GM21390 (cell line): Measurements from ENCODE around the gene FOXO6.

Experiments
- ATAC-seq: cut with Tn5 transposase; IDR thresholded peaks from one replicate; pipeline ENCODE4 v1.9.1; 2021; ENCODE audit not compliant: unreplicated experiment

The FOXO6 gene

DNA sequence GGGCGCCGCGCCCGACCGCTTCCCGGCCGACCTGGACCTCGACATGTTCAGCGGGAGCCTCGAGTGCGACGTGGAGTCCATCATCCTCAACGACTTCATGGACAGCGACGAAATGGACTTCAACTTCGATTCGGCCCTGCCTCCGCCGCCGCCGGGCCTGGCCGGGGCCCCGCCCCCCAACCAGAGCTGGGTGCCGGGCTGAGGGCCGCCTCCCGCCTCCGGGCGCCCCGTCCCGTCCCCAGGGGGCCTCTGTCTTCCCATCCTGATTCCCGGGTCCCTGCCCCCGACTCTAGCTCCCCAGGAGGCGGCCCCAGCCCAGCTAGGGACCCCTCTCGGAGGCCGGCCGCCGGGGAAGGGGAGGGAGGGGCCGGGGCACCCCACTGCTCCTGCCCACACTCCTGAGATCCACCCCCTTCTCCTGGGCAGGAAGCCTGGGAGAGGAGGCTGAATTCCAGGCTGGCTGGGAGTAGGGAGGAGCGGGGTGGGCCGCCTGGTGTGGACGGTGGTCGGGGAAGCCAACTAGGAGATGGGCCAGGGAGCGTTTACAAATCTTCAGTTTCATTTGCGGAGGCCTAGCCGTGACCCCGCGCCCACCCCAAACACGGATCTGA, 21.4 kb downstream of the FOXO6 start:
- no peak for ATAC-seq

DNA sequence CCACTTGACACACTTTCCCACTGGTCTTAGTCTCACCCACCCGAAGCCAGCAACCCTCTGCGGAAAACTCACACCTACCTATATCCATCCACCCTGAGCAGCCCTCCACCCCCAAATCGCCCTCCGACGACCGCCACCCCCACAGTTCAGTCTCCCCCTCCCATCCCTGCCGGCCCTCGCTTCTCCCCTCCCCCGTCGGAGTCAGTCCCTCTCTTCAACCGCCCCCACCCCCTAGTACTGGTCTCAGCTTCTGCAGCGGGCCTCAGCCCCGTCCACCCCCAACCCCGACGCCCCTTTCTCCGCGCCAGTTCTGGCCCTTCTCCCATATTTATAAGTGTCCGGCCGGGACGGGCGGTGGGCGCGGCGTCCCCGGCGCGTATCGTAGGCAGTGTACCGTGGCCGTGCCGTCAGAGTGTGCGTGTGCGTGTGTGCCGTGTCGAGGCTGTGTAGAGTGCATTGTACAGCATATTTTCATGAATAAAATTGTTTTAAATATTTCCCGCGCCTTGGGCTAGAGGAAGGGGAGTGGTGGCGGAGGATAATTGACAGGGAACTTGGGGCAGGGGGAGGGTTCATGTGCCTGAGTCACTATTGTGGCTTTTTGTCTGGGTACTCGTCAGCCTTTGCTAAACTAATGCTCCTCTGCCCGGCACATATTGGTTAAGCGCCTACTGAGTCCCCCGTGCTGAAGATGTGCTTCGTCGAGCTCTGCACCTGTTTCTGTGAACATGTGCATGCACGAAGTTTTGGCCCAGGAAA, 22.0 kb downstream of the FOXO6 start:
- ATAC-seq, result no peak

DNA sequence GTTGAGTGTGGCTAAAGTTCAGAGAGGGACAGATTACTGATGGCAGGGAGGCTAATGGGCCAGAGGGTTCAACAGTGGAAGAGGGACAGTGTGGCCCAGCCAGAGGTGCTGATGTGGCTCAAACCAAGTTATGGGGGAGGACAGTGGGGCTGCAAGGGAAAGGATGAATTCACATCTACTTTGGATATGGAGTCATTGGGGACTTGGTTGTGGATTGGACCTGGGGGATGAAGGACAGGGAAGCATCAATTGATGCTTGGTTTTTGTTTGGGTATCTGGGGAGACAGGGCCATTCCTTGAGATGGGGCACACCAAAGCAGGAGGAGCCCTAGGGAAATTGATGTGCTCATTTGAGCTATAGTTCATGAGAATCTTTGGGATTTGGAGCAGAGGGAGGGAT, 23.3 kb downstream of the FOXO6 start:
- ATAC-seq, result no peak

DNA sequence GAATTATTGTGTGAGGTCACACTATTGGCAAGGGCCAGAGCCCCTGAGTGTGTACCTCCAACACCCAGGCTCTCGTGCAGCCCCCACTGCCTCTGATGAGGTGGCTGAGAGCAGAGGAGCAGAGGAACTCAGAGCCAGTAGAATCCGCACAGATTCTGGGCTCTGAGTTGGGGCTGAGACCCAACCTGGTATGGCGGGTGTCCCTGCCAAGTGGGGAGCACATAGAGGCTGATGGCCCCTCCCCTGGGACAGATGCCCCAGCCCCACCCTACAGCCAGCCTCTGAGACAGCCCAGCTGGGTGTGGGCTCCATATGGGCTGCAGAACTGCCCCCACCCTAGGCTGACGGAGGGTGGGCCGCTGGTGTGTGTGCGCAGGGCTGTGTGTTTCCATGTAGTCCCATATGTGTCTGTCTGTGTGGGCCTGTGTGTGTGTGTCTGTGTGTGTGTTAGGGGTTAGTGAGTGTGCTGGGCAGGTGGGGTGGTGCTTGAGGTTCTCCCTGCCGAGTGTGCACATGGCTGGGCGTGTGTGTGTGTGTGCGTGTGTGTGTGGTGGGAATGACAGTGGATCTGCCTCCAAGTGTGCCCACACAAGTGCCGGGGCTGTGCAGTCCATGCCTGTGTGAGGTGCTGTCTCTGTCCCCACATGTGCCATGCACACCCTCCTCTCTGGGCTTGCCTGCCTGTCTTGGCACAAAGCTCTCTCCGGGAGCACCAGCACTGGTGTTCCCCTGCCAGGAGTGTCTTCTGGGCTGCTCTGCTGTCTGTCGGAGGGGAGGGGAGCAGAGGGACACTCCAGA, 24.4 kb downstream of the FOXO6 start:
- ATAC-seq, result no peak

DNA sequence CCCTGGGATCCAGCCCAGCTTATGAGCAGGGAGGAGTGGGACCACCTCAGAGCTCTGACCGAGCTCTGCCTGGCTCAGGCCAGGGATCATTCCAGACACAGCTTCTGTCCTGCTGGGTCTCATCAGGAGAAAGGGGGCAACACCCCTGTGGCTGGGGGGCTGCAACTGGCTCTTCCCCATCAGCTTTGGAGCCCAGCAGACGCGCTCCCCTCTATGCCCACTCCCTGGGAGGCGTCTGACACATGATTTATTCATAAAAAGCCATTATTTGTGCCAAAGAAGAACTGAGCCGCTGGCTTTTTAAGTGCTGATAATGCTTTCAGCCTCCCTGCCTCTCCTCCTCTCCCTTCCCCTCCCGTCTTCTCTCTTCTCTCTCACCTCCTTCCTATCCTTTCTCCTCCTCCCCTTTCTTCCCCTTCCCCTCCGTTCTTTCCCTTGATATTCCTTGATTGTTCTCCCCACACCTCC, 25.0 kb downstream of the FOXO6 start:
- ATAC-seq, result no peak

DNA sequence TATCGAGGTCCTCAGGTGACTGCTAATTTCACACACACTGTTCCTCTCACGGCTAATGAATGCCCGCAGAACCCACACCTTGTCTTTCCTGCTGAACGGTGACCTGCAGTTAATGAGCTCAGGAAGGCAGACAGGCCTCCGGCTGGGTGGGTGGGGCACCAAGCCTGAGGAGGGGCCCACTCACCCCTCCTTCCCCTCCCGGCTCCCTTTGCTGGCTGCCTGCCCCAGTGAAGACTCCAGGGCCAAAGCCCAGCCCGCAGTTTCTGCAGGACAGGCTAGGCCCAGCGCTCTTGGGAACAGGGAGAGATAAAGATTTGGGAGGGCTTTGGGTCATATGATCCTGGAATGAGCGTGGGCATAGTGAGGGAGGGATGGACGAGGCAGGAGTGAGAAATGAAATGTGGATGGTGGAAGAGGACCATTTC, 26.4 kb downstream of the FOXO6 start:
- no peak for ATAC-seq

DNA sequence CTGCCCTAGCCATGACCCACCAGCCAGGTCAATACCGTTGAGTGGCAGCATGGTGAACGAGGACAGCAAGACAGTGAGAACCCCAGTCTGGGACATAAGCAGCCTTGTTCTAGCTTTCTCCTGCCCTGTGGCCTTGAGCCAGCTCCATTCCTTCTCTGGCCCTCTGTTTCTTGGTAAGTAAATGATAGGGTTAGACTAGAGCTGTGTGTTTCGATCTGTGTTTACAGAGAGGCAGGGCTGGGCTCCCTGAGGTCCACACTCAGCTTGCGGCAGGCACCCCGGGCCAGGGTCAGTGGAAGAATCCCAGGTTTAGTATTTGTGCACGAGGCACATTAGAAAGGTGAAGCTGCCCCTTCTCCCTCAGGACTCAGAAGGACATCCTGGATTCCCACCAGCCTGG, 27.3 kb downstream of the FOXO6 start:
- ATAC-seq, result no peak

DNA sequence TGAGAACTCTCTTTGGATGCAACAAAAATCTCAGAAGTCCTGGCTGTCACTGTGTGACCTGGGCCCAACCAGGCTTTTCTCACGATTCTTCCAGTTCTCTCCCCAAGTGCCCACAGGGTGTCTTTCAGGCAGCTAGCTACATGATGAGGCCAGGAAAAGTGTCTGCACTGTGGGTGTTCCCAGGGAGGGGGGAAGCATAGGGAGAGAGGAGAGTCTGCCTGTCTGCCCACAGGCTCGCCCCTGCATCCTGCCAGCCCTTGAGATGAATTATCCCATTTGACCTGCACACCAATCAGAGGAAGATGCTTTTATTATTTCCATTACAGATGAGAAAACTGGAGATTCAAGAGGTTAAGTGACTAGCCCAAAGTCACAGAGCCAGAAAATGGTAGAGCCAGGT, 27.8 kb downstream of the FOXO6 start:
- no peak for ATAC-seq

DNA sequence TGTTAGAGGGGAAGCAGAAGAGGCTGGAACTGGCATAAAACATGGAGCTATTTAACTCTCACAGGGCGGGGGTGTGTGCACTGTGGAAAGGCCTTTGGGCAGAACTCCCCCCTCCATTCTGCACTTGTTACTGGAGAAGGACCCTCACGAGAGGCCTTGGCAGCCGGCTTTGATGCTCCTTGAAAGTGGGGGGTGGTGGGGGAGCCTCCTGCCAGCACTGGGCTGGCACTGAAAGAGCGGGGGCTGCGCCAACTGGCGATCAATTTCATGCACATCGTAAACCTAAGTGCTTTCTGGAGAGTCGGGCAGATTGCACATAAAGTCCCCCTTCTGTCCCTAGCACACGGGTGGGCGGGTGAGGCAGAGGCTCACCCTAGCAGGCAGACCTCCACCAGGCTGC, 28.9 kb downstream of the FOXO6 start:
- no peak for ATAC-seq

DNA sequence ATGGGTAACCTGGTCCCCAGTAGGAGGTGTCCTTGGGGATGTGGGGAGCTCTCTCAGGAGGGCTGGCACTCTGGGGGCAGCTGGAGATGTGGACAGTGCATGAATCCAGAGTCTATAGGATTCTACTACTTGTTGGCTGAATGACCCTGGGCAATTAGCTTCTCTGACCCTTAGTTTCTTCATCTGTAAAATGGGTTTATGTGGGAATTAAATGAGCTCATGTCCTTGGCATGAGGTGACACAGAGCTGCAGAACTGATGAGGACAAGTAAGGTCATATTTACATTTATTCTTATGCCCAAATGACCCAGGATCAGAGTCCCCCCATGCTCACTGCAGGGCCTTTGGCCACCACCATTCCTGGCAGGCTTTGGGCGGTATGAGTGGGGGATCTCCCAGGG, 29.3 kb downstream of the FOXO6 start:
- no peak for ATAC-seq

DNA sequence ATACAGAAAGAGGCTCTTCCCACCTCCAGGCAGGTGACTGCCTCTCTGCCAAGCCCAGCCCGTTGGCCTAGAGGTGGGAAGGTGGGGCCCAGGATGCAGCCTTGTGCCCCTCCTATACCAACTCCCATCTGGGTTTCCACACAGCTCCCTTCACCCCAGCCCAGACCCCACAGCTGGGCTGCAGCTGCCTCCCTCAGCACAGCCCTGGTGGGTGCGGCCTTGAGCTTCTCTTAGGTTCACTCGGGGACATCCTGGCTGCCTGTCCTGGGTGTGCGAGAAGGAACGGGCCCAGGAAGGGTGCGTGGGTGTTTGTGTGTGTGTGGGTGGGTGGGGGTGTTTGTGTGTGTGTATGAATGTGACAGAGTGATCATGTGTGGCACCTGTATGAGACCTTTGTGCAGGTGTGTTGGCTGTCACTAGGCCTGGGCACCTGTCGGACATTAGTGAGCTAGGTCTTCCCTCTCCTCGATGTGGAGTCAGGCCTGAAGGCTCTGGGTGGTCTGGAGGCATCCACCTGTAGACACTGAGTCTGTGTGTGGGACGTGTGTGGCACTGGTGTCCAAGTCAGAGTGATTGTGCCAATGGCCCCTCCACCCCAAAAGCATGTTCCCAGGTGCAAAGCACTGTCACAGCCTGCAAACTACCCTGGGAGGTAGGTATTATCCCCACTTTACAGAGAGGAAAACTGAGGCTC, 30.7 kb downstream of the FOXO6 start:
- no peak for ATAC-seq

DNA sequence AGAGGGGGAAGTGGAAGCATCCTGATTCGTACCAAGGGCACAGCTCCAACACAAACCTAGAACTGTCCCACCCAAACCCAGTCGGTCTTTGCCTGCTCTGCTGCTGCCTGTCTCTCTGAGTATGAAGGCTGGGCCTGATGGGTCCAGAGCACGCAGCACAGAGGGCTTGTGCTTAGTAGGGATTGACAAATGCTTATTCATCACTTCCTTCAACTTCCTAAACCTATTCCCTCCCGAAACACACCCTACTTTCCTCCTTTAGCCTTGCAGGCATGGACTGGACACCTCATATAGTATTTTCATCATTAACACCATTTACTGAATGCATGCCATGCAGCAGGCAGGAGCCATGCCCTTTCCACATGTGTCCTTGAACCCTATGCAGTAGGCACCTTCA, 31.3 kb downstream of the FOXO6 start:
- ATAC-seq, result no peak

DNA sequence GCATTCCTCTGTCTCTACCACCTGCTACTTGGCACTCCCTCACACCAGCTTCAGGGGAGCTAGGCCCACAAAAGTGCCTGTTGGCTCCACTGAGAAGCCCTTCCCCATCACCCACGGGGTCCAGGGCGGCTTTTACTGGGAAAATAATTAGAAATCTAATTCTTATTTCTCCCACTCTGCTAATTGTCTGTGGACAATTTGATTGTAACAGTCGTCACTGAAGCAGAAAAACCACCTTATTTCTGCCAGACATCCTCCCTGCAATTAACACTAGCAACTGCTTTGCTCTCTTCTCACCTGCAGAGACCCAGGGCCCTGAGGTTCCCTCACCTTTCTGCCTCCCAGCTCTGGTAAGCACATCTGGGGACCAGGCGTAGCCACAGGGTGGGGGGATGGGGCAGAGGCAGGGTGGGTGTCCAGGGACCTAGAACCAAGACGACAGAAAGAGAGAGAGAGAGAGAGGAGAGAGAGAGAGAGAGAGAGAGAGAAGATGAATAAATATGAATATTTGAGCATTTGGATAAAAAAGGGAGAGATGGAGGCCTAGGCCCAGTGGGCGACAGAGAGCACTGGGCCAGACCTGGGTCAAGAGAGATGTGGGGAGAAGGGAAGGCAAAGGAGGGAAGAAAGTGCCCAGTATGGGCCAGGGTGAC, 32.6 kb downstream of the FOXO6 start:
- ATAC-seq, result no peak

DNA sequence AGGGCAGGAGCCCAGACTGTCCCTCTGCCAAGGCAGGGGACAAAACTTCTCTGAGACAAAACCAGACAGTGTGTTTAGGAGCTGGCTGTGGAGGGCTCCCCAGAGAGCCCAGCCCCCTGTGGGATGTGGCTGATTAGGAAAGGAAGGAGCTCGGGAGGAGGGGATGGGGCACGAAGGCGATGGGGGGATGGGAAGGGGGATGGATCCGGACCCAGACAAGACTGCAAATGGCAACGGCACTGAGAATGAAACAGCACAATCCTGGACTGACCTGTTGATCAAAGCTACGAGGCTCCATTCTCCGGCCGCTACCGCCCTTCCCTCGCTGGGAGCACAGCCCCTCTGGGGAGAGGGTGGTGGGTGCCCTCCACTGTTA, 33.1 kb downstream of the FOXO6 start:
- no peak for ATAC-seq

DNA sequence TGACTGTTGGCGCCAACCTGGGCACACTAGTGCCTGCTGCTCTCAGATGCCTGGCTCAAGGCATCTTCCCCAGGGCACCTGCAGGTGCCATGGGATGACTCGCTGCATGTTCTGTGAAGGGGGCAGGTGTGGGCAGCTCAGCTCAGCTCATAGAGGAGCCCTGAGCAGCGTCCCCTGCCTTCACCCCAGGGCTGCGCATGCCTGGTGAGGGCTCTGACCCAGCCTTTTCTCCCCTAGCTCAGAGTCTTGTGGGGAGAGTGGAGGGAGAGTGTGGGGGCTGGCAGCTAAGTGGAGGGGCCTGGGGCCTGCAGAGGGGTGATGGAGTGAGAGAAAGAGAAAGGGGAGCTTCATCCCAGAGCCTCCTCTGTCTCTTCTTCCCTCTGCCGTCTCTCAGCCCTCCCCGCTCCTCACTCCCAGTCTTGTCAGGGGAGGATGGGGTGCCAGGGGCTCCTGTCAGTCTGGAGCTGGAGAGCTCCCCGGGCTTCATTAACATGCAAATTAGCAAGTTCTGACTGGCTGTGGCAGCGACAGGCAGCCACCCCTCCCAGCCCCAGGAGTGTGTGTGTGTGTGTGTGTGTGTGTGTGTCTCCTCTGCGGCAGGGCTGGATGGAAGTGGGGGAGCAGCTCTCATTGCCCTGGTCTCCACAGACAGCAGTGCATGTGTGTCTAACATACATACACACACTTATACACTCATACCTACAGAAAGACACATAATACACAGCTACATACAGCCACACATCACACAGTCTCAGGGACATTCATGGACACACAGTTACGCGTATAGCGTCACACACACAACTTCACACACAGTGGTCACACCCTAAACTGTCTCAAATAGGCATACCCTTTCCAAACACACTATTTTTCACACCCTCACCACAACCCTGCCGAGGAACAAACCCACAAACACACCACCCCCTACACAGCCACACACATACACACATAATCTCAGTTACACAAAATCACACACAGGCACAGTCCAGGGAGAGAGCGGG, 34.0 kb downstream of the FOXO6 start:
- ATAC-seq, result no peak

DNA sequence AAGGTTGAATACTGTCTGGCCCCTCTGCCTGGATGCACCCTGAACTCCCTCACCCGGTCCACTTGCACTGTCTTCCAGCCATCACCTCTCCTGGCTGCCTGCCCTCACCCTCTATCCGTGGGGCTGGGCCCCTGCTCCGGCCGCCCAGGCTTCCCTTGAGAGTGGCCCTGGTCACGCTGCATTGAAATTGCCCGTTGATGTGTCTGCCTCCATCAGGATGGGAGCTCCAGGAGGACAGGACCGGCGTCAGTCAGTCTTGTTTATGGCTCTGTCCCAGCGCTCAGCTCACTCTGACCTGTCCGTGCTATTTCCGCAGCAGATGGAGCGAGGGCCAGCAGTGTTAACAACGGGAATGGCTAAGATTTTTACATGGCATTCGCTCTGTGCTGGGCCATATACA, 34.9 kb downstream of the FOXO6 start:
- no peak for ATAC-seq

DNA sequence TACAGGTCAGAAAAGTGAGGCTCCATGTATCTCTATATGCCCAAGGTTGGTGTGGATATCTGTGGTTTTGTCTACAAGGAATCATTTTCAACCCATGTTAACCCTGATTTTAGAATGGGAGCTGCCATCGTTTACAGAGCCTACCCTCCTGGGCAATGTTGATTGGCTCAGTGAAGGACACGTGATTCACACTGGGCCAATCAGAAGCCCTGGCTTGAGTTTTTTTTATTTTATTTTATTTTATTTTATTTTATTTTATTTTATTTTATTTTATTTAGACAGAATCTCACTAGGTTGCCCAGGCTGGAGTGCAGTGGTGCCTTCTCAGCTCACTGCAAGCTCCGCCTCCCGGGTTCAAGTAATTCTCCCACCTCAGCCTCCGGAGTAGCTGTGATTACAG, 35.8 kb downstream of the FOXO6 start:
- no peak for ATAC-seq

DNA sequence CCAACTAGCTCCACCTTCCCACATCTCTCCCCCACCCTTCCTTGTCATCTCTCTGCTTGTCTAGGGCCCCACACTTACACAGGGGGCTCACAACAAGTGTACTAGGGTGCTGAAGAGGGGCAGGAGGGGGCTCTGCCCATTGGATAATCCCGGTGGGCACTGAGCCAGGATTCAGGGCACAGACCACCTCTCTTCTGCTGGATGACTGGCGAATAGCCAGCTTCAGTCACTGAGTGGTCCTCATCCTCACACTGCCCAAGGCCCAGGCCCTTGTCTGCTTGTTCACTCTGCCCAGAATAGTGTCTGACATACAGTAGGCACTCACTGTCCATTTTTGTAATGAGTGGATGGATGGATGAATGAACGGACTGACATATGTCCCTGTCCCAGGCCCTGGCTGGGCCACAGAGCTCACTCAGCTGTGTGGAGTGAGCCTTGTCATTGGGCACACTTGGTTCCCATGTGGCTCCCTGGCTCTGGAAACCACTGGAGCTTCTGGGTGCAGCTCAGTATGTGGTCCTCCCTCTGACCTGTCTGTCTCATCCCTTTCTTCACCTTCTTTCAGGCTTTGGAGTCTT, 36.6 kb downstream of the FOXO6 start:
- ATAC-seq, result no peak

DNA sequence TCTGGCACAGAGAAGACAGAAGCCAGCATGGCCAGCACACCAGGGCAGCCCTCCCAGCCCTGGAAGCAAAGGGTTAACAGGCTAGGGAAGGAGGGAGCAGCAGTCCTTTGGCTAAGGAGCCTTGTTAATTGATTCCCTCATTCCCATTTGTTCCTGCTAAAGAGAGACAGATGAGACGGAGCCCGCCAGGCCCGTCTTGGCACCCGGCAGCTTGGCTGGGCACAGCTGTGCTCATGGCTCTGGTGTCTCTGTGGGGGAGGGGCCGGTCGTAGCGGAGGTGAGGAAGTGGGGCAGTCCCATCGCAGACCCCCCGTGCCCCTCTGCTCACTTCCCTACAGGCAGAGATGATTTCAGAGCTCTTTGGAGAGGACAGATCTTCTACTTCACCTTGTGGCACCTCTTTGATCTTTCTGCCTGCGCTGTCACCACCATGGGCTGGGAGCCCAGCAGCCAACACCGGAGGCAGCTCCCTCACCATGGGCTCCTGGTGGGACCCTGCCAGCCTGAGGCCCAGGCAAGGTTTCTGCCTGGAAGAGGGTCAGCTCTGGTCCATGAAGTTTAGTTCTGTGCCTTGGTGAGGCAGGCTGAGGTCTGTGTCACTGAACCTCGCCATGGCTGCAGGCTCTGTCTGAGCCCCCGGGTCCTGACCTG, 38.0 kb downstream of the FOXO6 start:
- ATAC-seq, result no peak
